ENCODE measurements around the gene ASXL2. TPM values are rescaled to one million over a fixed set of nuclear protein-coding genes. Genes with fewer than 3 reads are reported as not detected.

Gene ASXL2
- total RNA-seq, 1 experiment from 2014 or later, result 32.7 TPM

DNA sequence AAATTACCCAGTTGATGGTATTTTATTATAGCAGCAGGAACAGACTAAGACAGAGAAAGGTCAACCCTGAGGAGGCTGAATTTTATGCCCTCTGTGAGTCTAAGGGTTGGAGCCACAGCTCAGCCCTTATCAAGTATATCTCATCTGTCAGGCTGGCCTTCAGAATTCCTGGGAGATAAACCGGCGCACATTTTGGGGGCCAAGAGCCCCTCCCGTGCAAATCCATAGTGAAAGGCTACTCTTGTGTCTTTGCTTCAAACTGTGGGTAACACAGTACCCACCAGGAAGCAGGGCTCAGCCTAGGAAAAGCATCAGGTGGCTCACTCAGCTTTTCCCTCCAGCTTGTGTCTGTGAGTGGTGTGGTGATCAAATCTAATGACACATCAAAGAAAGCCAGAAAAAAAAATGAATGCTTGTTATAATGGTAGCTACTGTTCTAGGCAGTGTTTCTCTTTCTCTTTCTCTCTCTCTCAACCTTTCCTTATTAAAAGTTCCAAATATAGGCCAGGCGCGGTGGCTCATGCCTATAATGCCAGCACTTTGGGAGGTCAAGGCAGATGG, 25.0 kb upstream of the ASXL2 start:
- Histone ChIP-seq H3K27me3 (ENCODE audit: insufficient read depth, low read length) (no peaks in the 10 kb centered on the region), H2BK15ac (ENCODE audit: low read depth, low read length) (no peak overlapping the region), H3K79me1 (ENCODE audit: insufficient read depth, low read depth, low read length, poor library complexity, severe bottlenecking) (no peaks in the 10 kb centered on the region), H3K27ac (ENCODE audit: insufficient read length, low read depth, low read length) (no peak overlapping the region), H2AK5ac (ENCODE audit: insufficient read length, low read length) (no peak overlapping the region), H3T11ph (ENCODE audit: low read length) (no peak overlapping the region), H4K8ac (replicated peaks; ENCODE audit: insufficient read length, low read depth, low read length) (no peak overlapping the region), H2AFZ (ENCODE audit: low read length) (no peak overlapping the region), H4K20me1 (ENCODE audit: control insufficient read depth, insufficient read depth, insufficient read length) (no peaks in the 10 kb centered on the region), H3K79me2 (ENCODE audit: insufficient read depth, low read length) (no peaks in the 10 kb centered on the region; the same call in 1 of the 2 replicates), H3K56ac (ENCODE audit: insufficient read length, low read depth, low read length) (no peak overlapping the region), H3K4ac (ENCODE audit: low read depth, low read length) (no peak overlapping the region), H2BK20ac (ENCODE audit: low read depth, low read length, poor library complexity, severe bottlenecking) (no peak overlapping the region), H2BK5ac (ENCODE audit: insufficient read length, low read length) (no peak overlapping the region), H3K4me2 (ENCODE audit: insufficient read depth, insufficient read length, low read length) (no peak overlapping the region), H3K14ac (ENCODE audit: insufficient read depth, low read length) (no peak overlapping the region), H3K23me2 (ENCODE audit: insufficient read length, low read depth, low read length, poor library complexity, severe bottlenecking) (no peaks in the 10 kb centered on the region), H4K5ac (ENCODE audit: insufficient read length, low read depth, low read length) (no peak overlapping the region), H3K9me3 (ENCODE audit: control insufficient read depth, low read depth, low read length) (no peaks in the 10 kb centered on the region), H3K9ac (ENCODE audit: extremely low read depth, insufficient read length, low read length) (no peak overlapping the region), H3K18ac (ENCODE audit: insufficient read length, low read depth, low read length) (no peak overlapping the region), H2BK120ac (ENCODE audit: low read depth, low read length, poor library complexity, severe bottlenecking) (no peak overlapping the region), H2BK12ac (ENCODE audit: insufficient read length, low read depth, low read length) (no peak overlapping the region), H3K4me1 (ENCODE audit: insufficient read depth, low read length) (no peaks in the 10 kb centered on the region), H4K91ac (ENCODE audit: insufficient read length, low read depth, low read length) (no peak overlapping the region), H3K23ac (ENCODE audit: insufficient read length, low read depth, low read length) (no peak overlapping the region)
- no CpG with 5 or more reads among the region's 5 CpGs for WGBS (ENCODE audit: extremely low coverage, insufficient read length, low lambda C conversion rate)
- H3K27ac Mint-ChIP-seq, result no peak overlapping the region
- no peak overlapping the region for H3K4me3 Mint-ChIP-seq
- TF ChIP-seq, protein P1, sequence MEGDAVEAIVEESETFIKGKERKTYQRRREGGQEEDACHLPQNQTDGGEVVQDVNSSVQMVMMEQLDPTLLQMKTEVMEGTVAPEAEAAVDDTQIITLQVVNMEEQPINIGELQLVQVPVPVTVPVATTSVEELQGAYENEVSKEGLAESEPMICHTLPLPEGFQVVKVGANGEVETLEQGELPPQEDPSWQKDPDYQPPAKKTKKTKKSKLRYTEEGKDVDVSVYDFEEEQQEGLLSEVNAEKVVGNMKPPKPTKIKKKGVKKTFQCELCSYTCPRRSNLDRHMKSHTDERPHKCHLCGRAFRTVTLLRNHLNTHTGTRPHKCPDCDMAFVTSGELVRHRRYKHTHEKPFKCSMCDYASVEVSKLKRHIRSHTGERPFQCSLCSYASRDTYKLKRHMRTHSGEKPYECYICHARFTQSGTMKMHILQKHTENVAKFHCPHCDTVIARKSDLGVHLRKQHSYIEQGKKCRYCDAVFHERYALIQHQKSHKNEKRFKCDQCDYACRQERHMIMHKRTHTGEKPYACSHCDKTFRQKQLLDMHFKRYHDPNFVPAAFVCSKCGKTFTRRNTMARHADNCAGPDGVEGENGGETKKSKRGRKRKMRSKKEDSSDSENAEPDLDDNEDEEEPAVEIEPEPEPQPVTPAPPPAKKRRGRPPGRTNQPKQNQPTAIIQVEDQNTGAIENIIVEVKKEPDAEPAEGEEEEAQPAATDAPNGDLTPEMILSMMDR (conservative IDR thresholded peaks at IDR 0.05), result no peak
- no peaks in the 10 kb centered on the region for H3K36me3 Mint-ChIP-seq (ENCODE audit: insufficient read depth in 1 of 3, low read depth in 3 of 3)
- H3K9me3 Mint-ChIP-seq, result no peaks in the 10 kb centered on the region; a peak in 1 of 5 replicates
- H3K4me1 Mint-ChIP-seq, result no peaks in the 10 kb centered on the region
- peaks cover 2% of the 10 kb centered on the region for H3K27me3 Mint-ChIP-seq (ENCODE audit: low read depth)
- DNase-seq, result no peak
